HL-60/S4 (cell line): ENCODE measurements around the gene ANO5.

Experiments used
- in situ Hi-C: fragments of 300-500 bp; cut with MboI; formaldehyde crosslinking; loops from 2 replicates; pipeline ENCODE4 v1.14.3; 2022; ENCODE audit warnings: low sequenced_read_pairs

The ANO5 gene

DNA sequence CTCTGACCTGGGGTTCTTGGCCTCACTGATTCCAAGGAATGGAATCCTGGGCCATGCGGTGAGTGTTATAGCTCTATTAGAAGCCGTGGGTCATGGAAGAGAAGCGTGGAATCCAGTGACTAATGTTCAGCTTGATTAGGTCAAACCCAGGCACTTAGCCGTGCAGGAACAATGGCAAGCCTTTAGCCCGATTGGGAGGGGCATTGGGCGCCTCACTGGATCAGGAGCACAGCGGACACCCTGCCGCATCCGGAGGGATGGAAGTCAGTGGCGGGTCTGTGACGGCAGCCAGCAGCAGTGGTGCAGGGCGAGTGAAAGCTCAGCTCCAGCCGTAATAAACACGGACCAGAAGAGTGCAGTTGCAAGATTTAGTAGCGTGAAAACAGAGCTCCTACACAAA, 124.8 kb downstream of the ANO5 start:
- in situ Hi-C loops: no loop called here

DNA sequence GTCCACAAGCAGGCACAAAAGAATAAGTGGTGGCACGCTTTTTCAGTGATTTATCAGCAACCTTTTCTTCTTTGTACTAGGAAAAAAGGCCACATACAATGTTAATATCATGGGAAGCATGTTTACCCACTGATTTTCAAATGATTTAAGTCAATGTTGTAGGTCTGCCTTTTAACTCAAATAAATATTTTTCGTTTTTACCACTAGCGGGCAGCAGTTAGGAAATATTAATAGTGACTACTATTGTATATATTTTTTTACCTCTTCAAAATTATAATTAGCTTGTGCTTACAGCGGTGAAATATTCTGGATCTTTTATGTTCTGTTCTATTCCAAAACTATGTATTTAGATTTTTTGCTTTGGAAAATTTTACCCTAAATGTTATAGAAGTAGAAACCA, 138.9 kb downstream of the ANO5 start:
- in situ Hi-C loops: loop anchor here (25.0 kb wide), 1 partner anchor 456 kb away; no protein-coding TSS in a partner anchor
